GM23248 (cell line): ENCODE data around the gene DENND10. TPM values are rescaled to one million over a fixed set of nuclear protein-coding genes. Genes with fewer than 3 reads are reported as not detected.

Experiments used
- DNase-seq: peaks from one replicate; pipeline ENCODE4 v3.0.0-alpha.2; 2015
- H2AFZ ChIP-seq: fragments of 200-600 bp; sonication (generic); 2 replicates; pipeline ENCODE4 v1.6.1; 2016; ENCODE audit warnings: antibody characterized with exemption
- H3F3A ChIP-seq: fragments of 200-600 bp; sonication (generic); 2 replicates; pipeline ENCODE4 v1.6.1; 2016; ENCODE audit warnings: mild to moderate bottlenecking, antibody characterized with exemption, mixed run types; ENCODE audit not compliant: insufficient read depth
- H3K27ac ChIP-seq: fragments of 200-600 bp; sonication (generic); 2 replicates; pipeline ENCODE4 v1.5.1; 2016; ENCODE audit warnings: mild to moderate bottlenecking
- H3K27me3 ChIP-seq: fragments of 200-600 bp; sonication (generic); replicated peaks from 2 replicates; pipeline ENCODE4 v1.6.1; 2016; ENCODE audit warnings: mild to moderate bottlenecking; ENCODE audit not compliant: insufficient read depth
- H3K36me3 ChIP-seq: fragments of 200-600 bp; sonication (generic); 2 replicates; pipeline ENCODE4 v1.6.1; 2016; ENCODE audit warnings: low read depth, mild to moderate bottlenecking
- H3K4me1 ChIP-seq: fragments of 200-600 bp; sonication (generic); 2 replicates; pipeline ENCODE4 v1.6.1; 2016; ENCODE audit warnings: mild to moderate bottlenecking; ENCODE audit not compliant: insufficient read depth
- H3K4me2 ChIP-seq: fragments of 200-600 bp; sonication (generic); one replicate; pipeline ENCODE4 v1.6.1; 2016; ENCODE audit warnings: mild to moderate bottlenecking; ENCODE audit not compliant: unreplicated experiment
- H3K4me3 ChIP-seq: fragments of 200-600 bp; sonication (generic); 2 replicates; pipeline ENCODE4 v1.5.1; 2016; ENCODE audit warnings: mild to moderate bottlenecking
- H3K79me2 ChIP-seq: fragments of 200-600 bp; sonication (generic); 2 replicates; pipeline ENCODE4 v1.6.1; 2016; ENCODE audit warnings: mild to moderate bottlenecking; ENCODE audit not compliant: insufficient read depth
- H3K9ac ChIP-seq: fragments of 200-600 bp; sonication (generic); 2 replicates; pipeline ENCODE4 v1.6.1; 2016; ENCODE audit warnings: mild to moderate bottlenecking
- H3K9me2 ChIP-seq: fragments of 200-600 bp; sonication (generic); 2 replicates; pipeline ENCODE4 v1.6.1; 2016; ENCODE audit warnings: mixed run types, mild to moderate bottlenecking, moderate library complexity; ENCODE audit not compliant: insufficient read depth
- H3K9me3 ChIP-seq: fragments of 200-600 bp; sonication (generic); one replicate; pipeline ENCODE4 v1.6.1; 2017; ENCODE audit warnings: low read depth
- H4K20me1 ChIP-seq: fragments of 200-600 bp; sonication (generic); 2 replicates; pipeline ENCODE4 v1.6.0; 2016; ENCODE audit not compliant: insufficient read depth
- EZH2 ChIP-seq: fragments of 200-600 bp; sonication (generic); IDR thresholded peaks from 2 replicates; pipeline ENCODE4 v1.6.1; 2018; ENCODE audit warnings: antibody characterized with exemption, mild to moderate bottlenecking; ENCODE audit not compliant: insufficient read depth, poor library complexity, severe bottlenecking
- EZH2phosphoT487 ChIP-seq: fragments of 200-600 bp; sonication (generic); IDR thresholded peaks from 2 replicates; pipeline ENCODE4 v1.6.1; 2018; ENCODE audit warnings: antibody characterized with exemption, moderate library complexity, mild to moderate bottlenecking, low read depth; ENCODE audit not compliant: insufficient read depth
- WGBS, 2 experiments: methylation state at CpG; one replicate each; pipeline ENCODE4 v1.1.6; 2015 to 2017; ENCODE audit warnings: low lambda C conversion rate in 2 of 2, low coverage in 1 of 2; ENCODE audit errors: missing lambda C conversion rate in 2 of 2; 5-methylcytosine and 5-hydroxymethylcytosine counted together
- in situ Hi-C: fragments of 300-500 bp; cut with MboI; formaldehyde crosslinking; loops from 2 replicates; pipeline ENCODE4 v1.15.0; 2020
- polyA plus RNA-seq: library from polyadenylated mRNA; unstranded; fragments of >200 nt; fragmentation: Nextera tagmentation; extraction: Ambion mirVana; gene quantifications from 2 replicates; pipeline ENCODE4 v1.2.1, GENCODE V29; 2016
- total RNA-seq: library from RNA; depleted of rRNA; stranded (reverse); fragments of >200 nt; shearing (Covaris generic); gene quantifications from 2 replicates; pipeline ENCODE4 v1.2.3, GENCODE V29; 2014

DENND10 gene
- total and polyA plus RNA-seq, 2 experiments from 2014 or later: 76.1 to 82.9 TPM

DNA sequence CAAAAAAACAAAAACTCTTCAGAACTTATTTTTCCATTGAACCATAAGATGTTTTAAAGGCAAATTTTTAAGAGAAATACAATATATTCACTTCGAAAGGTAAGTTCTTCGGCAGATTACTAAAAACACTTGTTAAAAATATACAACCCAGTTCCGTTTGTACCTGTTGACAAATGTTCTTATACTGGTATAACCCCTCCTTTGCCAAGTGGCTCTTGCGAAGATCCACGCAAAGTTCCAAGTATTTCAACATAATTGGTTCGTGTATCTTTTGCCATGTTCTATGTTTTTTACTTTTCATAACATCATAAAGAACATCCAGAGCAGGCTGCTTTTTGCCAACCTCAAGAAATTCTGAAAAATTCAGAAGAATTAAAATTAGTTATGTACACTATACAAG is 30.3 kb upstream of the DENND10 start:
- Histone ChIP-seq H4K20me1 (peaks cover 16% of the 10 kb centered on the region; the same call in 1 of the 2 replicates), H3K79me2 (peaks cover 100% of the 10 kb centered on the region), H3K27ac (no peak overlapping the region), H3K4me1 (peaks cover 17% of the 10 kb centered on the region), H3K4me2 (no peak overlapping the region), H3F3A (peaks cover 32% of the 10 kb centered on the region), H2AFZ (no peak overlapping the region), H3K9me3 (no peaks in the 10 kb centered on the region), H3K9me2 (no peaks in the 10 kb centered on the region), H3K27me3 (no peaks in the 10 kb centered on the region), H3K36me3 (peaks cover 51% of the 10 kb centered on the region), H3K4me3 (no peak overlapping the region), H3K9ac (no peak overlapping the region)
- TF ChIP-seq EZH2phosphoT487 (no peak), EZH2 (no peak)
- in situ Hi-C loops: no loop called here
- no peak for DNase-seq
- 53 to 63% methylated on average over 6 of the region's 6 CpGs for WGBS, 2 experiments

DNA sequence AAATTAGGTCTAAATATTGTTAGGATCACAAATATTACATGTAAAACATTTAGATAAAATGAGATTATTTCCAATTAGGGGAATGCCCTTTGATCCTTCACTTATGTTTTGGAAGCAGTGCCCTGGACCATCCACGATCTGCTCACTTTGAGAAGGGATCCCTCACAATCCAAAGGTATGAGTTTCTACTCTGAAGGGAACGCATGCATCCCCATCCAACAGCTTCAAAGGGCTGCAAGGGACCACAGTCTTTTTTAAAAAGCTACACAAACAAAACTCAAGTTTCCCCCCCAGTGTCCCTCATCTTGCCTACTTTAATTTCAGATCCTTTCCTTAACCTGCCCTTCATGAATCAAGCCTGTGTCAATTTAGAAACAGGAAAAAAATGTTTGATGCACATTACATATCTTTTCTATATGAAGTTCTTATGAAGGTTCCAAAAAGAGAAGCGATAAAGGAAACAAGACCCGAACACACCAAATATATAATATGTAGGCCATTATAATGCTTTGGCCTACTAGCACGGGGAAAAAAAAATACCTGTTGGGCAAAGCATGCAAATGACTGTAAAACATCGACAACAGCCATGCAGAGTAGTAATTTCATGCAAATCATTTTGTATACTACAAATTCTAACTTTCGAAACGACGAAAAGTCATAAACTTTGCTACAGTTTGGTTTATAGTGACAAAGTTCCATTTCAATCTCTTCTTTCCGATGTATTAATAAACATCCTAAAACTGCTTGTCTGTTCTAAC is 25.3 kb upstream of the DENND10 start:
- Histone ChIP-seq H3K36me3 (peaks cover 5% of the 10 kb centered on the region; the same call in 1 of the 2 replicates), H3K27ac (peak overlapping the region; percentile 99), H3K4me2 (peak overlapping the region; percentile 90), H3K4me1 (peaks cover 14% of the 10 kb centered on the region), H3K27me3 (no peaks in the 10 kb centered on the region), H3K4me3 (peak overlapping the region; percentile 99), H3K9me2 (no peaks in the 10 kb centered on the region), H3K9me3 (no peaks in the 10 kb centered on the region), H3F3A (peaks cover 24% of the 10 kb centered on the region), H3K9ac (peak overlapping the region; percentile 100), H4K20me1 (peaks cover 22% of the 10 kb centered on the region; the same call in 1 of the 2 replicates), H2AFZ (no peak overlapping the region), H3K79me2 (peaks cover 78% of the 10 kb centered on the region)
- DNase-seq: peak; percentile 29
- in situ Hi-C loops: no loop called here
- 45 to 49% methylated on average over 10 of the region's 10 CpGs for WGBS, 2 experiments
- no peak for TF ChIP-seq EZH2
- TF ChIP-seq EZH2phosphoT487: no peak

DNA sequence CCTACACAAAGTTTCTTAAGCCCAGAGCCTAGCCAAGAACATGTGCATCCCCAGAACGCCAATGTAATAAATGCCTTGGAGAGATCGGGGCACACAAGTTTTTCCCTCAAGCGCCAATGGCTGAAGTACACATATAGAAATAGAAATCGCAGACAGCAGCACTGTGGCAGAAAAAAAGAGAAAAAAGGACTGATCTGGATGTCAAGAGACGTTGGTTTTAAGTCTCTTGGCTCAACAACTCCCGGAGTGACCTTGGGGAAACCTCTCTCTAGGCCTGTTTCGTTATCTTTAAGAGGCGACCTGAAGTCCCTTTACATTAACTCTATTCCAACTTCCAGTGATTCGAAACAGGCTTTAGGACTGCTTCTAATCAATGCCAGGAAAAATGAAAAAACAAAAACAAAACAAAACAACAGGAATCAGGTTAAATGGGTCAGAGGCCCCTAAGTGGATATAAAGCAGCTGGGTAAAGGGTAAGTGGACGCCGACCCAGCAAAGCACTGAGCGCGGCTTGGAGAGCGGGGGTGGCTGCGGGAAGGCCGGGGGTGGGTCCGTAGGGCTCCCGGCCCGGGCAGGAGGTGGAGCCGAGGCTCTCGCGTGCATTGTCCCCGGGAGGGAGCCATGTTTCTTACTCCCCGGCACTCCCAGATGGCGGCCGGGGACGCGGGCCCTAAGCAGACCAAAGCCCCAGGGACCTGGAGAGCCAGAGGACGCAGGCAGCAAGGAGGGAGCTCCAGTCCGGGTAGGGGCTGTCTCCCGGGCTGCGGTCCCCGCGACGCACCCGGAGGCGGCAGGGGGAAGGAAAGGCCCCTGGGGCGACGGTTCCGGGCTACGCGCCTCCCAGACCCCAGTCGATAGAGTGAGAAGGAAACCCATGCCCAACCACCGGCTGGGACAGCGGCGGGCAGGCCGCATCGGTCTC is 24.1 kb upstream of the DENND10 start:
- TF ChIP-seq EZH2phosphoT487 (no peak), EZH2 (no peak)
- no peaks in the 10 kb centered on the region for H3K9me2 ChIP-seq
- peak overlapping the region; percentile 99 for H3K4me3 ChIP-seq
- no peaks in the 10 kb centered on the region for H3K27me3 ChIP-seq
- peaks cover 65% of the 10 kb centered on the region for H3K79me2 ChIP-seq
- no peaks in the 10 kb centered on the region for H3K36me3 ChIP-seq
- H2AFZ ChIP-seq: no peak overlapping the region
- peaks cover 8% of the 10 kb centered on the region; the same call in 1 of the 2 replicates for H3K4me1 ChIP-seq
- in situ Hi-C loops: no loop called here
- peaks cover 20% of the 10 kb centered on the region; the same call in 1 of the 2 replicates for H4K20me1 ChIP-seq
- H3K27ac ChIP-seq: peak overlapping the region; percentile 99
- no peaks in the 10 kb centered on the region for H3K9me3 ChIP-seq
- peaks cover 24% of the 10 kb centered on the region for H3F3A ChIP-seq
- WGBS, 2 experiments: 1 to 5% methylated on average over 21 to 44 of the region's 48 CpGs
- DNase-seq: peak; percentile 95
- peak overlapping the region; percentile 100 for H3K9ac ChIP-seq
- peak overlapping the region; percentile 90 for H3K4me2 ChIP-seq

DNA sequence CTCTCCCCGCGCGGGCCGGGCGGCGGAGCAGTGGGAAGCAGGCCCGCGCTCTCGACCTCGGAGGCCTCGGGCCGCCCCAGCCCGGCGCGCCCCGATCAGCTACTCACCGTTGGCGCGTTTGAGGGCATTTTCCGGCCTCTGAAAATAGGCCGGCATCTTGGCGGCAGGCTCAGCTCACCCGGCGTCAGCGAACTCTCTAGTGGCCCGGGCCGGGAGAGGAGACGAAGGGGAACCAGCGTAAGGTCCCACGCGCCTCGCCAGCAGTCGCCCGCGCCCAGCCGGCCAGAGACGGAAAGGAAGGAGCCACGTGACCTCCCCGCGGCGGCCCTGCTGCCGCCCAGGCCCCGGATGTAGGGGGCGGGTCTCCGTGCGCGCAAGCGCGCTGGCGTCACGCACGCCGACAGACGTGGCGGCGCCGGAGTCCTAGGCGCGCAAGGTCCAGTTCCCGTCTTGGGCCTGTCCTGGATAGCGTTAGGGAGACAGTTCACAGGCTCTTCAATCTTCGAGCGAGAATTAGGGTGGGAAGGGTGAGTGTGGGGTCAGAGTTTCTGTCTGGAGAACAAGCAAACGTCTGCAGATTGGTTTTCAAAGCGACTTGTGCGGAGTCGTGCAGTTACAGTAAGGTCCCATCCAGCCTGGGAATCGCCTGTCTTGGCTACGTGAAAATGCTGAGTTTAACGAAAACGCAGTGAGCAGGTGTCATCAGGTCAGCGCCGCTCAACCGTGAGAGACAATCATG is 23.2 kb upstream of the DENND10 start, which contains the start of gene EIF3A:
Gene EIF3A, minus strand, starts transcription at position 297 of the 739 bp plus-strand sequence. Its CDS starts 141 bp downstream, at position 156.
- peak within 1 kb of the TSS; percentile 99 for H3K4me3 ChIP-seq
- H3K27ac ChIP-seq: peak within 1 kb of the TSS; percentile 99
- peak; percentile 97 for DNase-seq
- H2AFZ ChIP-seq: peak within 1 kb of the TSS; percentile 75
- H3K36me3 ChIP-seq: no peaks in the 10 kb centered on the region
- H3K27me3 ChIP-seq: no peaks in the 10 kb centered on the region
- in situ Hi-C loops: no loop called here
- TF ChIP-seq EZH2phosphoT487 (no peak), EZH2 (no peak)
- peak within 1 kb of the TSS; percentile 90 for H3K4me2 ChIP-seq
- 1% methylated on average over 63 to 70 of the region's 74 CpGs for WGBS, 2 experiments
- peaks cover 20% of the 10 kb centered on the region; the same call in 1 of the 2 replicates for H4K20me1 ChIP-seq
- peaks cover 57% of the 10 kb centered on the region for H3K79me2 ChIP-seq
- no peaks in the 10 kb centered on the region for H3K9me3 ChIP-seq
- H3K4me1 ChIP-seq: peaks cover 8% of the 10 kb centered on the region; the same call in 1 of the 2 replicates
- peak within 1 kb of the TSS; percentile 100 for H3K9ac ChIP-seq
- peaks cover 24% of the 10 kb centered on the region for H3F3A ChIP-seq
- no peaks in the 10 kb centered on the region for H3K9me2 ChIP-seq
